IPS-NIHi7 (cell line): ENCODE results near the gene HYAL2.
"Not testable (repeated sequence)": the region's sequence is repeated elsewhere in the genome, so short reads cannot be mapped to it uniquely, and the experiment has no call there.

Source experiments
- DNase-seq: peaks from one replicate; pipeline ENCODE4 v3.0.0; 2012; ENCODE audit warnings: mixed read lengths; ENCODE audit errors: extremely low spot score

HYAL2 gene

DNA sequence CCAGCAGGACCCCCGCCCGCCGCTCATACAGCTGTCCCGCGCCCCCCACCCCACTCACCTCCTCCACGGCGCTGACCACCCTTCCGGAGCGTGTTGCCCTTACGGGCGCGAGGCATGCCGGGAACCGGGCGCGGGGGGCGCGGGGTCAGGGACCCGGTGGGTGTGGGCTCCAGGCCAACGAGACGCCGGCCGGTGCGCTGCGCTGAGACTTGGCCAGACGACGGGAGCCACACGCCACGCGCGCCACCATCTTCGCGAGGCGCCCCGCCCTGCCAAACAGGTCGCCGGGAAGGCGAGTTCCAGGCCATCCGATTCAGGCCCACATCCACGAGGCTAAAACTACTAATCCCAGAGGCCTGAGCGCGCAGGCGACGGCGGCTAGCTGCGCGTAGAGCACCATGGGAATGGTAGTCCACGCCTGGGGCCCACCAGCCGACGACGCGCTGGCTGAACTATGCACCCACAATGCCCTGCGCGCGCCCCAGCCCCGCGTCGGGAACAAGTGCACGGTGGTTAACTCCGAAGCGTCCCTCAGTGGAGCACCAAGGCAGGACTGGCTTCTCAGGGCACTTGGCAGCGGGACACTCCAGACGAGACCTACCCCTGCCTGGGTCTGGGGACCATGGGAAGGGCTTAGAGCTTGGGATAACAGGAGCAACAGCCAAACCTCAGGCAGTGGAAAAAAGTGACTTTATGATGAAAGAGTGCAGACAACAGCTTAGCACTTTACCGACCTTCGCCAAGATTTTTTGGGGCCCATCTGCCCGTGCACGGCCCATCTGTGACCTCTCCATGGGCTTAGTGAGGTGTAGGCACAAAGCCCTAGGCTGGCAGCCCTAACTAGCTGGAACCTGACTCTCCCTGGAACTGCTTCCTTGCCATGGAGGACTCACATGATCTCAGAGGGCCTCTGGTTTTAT is 30.1 kb downstream of the HYAL2 start, which contains the start of gene IFRD2:
IFRD2 (minus strand) TSS at position 271 of the 920 bp plus-strand sequence; CDS start at position 116, 155 bp downstream.
- peak; percentile 95 for DNase-seq

DNA sequence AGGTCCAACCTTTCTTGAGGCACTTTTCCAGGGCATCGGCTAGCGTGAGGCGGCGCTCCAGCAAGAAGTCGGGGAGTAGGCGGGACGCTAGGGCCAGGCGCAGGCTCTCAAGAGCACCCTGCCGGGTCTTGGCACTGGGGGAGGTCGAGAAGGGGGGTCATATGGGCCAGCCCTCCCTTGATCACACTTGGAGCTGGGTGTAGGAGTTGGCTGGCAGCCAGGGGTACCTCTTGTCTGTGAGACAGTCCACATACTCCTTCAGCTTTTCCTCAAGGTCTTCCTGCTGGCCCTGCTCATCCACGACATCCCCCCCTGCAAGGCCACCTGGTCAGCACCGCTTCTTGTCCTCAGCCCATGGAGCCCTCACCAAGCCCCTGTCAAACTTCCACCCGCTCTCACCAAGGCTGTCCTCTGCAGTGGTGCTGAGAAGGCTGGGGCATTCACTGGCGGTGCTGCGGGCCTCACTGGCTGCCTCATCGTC is 32.3 kb downstream of the HYAL2 start:
- DNase-seq, result no peak

DNA sequence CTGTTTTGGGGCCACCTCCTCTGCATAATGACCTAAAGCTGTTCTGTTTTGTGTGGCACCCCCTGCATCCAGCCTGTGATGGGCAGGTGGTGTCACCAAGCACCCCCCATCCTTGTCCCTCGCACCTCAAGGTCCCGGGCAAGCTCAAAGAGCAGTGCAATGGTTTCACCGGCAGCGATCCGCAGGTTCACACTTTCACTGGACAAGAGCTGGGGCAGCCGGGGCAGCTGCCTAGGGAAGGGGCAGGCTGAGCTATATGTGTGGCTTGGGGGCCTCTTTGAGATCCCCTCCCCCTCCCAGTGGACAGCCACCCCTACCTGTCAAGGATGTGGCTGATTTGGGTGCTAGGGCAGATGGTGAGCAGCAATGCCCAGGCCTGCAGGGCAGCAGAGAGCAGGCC is 33.4 kb downstream of the HYAL2 start:
- DNase-seq, result no peak

DNA sequence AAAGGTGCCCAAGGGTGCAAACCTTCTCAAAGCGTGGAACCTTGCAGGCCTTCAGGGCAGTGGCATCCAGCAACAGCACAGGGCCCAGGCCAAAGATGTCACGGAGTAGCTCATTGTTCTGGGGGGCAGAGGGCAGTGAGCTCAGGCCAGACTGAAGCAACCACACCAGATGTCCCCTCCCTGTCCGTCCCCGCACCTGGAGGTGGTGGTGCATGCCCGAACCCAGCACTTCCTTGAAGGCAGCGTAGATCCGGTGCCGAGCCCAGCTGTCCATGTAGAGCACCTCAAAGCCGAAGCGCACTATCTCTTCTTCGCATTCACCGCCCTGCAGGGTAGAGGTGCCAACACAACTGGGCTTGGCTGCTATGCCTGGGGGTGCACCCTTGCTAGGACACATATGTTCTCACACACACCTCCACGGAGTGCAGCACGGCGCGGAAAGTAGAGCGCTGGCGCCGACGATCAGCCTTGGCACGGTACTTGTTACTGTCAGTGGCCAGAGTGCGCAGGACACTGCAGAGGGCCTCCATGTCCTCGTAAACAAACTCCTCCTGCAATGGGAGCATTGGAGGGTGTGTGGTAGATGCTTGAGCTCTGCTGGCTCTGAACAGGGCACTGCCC is 34.0 kb downstream of the HYAL2 start:
- DNase-seq, result no peak

DNA sequence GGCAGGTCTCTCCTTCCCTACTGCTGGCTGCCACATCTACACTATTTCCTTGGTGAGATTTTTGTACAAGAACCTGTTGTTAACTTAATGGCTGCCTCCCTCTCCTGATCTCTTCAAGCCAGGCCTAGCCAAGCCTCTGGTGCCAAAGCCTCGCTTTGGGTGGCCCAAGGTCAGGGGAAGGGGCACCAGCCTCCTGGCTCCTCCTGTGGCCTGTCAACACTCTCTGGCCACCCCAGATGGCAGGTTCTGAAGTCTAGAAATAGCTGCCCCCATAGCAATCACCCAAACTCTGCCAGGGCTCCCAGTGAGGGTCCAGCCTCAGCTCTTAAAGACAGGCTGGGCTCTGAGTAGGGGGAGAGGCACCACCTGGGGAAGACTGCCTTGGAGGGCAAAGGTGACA is 35.3 kb downstream of the HYAL2 start:
- DNase-seq, result no peak

DNA sequence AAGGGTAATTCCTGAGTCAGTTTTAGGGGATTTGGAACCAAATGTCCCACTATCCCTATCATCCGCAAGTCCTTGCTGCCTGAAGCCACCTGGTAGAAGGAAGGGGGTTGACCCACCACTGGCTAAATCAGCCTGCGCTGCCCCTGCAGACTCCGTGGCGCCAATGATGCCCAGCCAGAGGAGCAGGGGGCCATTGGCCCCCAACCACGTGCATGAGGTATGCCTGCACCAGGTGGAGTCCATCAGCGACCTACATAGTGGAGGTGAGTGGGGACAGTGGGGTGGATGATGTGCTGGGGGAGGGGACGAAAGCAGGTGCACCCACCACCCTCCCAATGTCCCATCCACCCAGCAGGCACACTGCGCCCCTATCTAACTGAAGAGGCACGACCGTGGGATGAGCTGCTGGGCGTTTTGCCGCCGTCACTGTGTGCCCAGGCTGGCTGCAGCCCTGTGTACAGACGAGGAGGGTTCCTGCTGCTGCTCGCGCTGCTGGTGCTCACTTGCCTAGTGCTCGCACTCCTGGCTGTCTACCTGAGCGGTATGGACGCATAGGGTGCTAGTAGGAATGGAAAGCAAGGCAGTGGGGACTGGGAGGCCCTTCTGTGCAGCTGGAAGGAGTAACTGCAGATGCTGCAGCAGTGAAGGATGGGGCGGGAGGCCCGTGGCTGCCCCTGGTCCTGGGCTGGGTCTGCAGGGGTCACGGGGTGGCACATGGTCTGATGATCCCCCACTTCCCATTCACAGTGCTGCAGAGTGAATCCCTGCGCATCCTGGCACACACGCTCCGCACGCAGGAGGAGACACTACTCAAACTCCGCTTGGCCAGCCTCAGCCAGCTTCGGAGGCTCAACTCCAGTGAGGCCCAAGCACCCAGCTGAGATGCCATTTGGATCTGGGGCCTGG is 36.0 kb downstream of the HYAL2 start:
- no peak for DNase-seq

DNA sequence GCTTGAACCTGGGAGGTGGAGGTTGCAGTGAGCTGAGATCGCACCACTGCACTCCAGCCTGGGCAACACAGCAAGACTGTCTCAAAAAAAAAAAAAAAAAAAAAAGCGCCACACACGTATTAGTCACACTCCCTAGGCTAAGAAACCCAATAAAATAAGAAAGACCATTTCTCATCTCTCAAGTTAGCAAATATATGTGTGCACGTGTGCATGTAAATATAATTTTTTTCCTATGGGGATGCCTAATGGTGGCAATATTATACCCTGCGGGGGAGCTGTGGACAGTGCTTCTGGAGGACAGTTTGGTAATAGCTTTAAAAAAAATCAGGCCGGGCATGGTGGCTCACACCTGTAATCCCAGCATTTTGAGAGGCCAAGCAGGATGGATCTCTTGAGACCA is 38.4 kb downstream of the HYAL2 start:
- DNase-seq, result not testable (repeated sequence)

DNA sequence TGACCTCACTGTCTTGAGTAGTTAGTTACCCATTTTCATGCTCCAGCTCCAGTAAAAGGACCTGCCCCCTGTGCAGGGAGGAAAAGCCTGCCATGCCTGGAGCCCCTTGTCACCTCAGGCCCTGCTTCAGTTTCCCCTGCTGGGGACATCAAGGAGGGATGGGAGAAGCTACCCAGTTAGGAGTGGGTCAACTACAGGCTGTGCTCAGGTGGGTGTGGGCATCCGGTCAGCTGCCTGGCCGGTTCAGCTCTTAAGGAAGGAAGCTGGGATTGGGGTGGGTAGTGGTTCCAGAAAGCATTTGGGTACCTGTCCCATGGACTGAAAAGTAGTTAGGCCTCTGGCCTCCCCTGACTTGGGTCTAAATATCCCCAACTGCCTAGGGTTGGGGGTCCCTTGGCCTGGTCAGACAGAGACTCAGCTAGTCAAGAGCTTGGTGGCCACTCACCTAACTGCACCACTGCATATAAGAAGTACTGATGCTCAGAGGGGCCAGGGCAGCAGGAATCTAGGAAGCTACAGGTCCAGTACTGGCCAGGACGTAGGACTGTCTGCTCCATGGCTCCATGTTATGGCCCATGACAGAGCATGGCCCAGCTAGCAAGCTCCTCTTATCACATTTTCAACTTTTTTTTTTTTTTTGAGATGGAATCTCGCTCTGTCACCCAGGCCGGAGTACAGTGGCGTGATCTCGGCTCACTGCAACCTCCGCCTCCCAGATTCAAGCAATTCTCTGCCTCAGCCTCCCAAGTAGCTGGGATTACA is 43.1 kb downstream of the HYAL2 start:
- no peak for DNase-seq

DNA sequence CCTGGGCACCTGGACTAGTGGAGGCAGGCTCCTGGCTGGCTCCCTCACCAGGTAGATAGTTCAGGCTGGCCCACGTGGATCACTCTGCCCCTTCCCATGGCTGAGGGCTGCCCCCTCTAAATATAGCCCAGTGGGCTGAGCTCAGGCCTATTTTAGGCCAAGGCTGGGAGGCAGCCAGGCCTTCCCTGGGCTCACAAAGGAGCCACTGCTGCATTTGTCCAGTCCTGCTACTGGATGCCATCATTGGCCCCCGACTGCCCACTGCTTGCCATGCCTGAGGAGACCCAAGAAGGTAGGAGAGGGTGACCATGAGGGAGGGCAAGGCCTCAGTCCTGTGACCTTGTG is 43.7 kb downstream of the HYAL2 start, which contains the start of gene LSMEM2:
LSMEM2 (plus strand) TSS at position 208 of the 345 bp plus-strand sequence; CDS start at position 235, 27 bp downstream.
- DNase-seq, result no peak

DNA sequence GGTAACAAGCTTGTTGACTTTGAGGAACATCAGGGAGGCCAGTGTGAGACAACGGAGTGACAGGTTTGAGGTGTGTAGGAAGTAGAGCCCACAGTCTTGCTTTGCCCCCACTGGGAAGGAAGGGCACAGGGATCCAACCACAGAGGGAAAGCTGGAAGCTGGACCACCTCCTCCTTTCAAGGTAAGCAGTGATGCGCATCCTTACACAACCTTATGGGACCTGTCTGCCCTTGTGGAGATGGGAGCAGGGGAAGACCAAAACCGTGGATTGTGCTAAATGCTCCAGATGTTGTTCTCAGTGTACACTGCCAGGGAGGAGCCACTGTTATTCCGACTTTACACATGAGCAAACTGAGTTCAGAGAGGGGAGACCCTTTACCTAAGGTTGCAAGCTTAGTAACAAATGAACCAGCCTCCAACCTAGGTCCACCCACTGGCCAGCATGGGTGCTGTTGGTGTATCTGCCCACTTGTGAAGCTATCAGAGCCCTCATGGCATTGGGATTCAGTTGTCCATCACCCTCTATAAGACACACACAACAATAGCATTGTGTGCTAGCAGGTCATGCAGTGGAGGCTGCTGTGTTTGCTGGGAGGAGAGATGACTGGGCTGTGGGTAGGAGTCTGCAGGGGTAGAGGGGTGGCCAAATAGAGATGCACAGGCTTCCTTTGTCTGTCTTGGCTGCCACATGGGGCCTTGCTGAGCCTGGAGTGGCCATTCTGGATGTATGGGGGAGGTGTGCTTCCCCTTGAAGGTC is 44.2 kb downstream of the HYAL2 start:
- DNase-seq, result no peak

DNA sequence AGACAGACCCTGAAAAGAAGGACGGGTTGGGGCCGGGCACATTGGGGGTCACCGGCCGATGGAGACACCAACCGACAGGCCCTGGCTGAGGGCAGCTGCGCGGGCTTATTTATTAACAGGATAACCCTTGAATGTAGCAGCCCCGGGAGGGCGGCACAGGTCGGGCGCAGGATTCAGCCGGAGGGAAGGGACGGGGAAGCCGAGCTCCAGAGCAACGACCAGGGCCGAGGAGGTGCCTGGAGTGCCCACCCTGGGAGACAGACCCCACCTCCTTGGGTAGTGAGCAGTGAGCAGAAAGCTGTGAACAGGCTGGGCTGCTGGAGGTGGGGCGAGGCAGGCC is 45.8 kb downstream of the HYAL2 start:
- DNase-seq, result no peak

DNA sequence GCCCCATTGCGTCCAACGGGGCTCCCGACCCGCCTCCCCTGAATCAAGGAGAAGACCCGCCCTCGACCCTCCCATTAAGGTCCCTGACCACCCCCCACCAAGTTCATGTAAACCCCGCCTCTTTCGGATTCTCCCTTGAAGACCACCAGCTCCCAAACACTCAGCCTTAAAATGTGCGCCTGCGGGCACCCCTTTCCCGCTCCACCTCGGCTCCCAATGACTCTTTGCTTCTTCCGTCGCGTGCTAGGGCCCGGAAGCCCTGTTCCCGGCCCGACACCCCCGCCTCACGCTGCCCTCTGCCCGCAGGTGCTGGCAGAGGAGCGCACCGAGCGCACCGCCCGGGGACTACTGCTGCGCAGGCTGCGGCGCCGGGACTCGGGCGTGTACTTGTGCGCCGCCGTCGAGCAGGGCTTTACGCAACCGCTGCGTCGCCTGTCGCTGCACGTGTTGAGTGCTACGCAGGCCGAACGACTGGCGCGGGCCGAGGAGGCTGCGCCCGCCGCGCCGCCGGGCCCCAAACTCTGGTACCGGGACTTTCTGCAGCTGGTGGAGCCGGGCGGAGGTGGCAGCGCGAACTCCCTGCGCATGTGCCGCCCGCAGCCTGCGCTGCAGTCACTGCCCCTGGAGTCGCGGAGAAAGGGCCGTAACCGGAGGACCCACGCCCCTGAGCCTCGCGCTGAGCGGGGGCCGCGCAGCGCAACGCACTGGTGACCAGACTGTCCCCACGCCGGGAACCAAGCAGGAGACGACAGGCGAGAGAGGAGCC is 46.4 kb downstream of the HYAL2 start:
- DNase-seq, result peak; percentile 26

DNA sequence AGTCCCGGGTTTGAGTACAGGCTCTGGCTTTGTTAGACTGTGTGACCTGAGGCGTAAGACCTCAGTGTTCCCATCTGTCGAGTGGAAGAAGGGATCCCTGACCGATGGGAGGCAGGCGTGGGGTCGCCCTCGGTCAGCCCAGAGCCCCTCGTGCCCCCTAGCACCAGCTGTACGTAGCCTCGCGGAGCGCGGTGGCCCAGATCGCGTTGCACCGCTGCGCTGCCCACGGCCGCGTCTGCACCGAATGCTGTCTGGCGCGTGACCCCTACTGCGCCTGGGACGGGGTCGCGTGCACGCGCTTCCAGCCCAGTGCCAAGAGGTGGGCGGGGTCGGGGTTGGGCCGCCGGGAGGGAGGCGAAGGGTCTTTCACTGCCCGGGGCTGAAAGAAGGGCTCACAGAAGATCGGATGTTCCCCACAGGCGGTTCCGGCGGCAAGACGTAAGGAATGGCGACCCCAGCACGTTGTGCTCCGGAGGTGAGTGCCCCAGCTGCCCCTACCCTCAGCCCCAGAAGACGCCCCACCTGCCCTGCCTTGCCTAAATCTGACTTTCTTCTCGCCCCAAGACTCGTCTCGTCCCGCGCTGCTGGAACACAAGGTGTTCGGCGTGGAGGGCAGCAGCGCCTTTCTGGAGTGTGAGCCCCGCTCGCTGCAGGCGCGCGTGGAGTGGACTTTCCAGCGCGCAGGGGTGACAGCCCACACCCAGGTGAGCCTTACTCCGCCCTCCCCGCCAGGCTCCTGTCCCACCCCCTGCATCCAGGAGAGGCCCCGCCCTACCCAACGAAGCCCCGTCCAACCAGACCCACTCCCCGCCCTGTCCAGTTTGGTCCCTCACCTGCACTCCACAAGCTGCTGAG is 47.2 kb downstream of the HYAL2 start:
- peak; percentile 66 for DNase-seq

DNA sequence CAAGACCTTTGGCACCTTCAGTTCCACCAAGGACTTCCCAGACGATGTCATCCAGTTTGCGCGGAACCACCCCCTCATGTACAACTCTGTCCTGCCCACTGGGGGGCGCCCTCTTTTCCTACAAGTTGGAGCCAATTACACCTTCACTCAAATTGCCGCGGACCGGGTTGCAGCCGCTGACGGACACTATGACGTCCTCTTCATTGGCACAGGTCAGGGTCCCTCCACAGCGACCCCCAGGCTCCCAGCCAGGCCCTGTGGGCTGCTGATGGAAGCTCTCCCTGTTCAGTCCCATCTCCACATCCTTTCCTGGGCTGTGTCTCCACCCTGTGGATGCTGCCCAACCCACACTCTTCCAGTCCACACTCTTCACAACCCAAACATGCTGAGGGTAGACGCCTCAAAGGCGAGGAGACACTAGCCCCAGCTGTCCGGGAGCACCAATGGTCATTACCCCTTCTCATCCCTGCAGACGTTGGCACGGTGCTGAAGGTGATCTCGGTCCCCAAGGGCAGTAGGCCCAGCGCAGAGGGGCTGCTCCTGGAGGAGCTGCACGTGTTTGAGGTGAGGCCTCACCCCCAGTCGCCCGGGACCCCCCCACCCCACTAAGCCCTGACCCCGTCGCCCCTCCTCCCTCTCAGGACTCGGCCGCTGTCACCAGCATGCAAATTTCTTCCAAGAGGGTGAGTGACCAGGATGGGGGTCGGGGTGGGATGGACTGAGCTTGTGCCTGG is 48.0 kb downstream of the HYAL2 start:
- peak; percentile 79 for DNase-seq

DNA sequence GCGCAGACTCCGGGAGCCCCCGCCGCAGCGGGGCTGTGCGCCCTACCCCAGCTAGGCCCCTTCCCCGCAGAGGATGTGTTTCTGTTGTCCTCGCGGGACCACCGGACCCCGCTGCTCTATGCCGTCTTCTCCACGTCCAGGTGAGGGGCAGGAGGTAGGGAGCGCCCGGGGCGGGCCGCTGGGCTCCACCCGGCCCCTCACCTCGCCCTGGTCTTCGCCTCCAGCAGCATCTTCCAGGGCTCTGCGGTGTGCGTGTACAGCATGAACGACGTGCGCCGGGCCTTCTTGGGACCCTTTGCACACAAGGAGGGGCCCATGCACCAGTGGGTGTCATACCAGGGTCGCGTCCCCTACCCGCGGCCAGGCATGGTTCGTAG is 48.9 kb downstream of the HYAL2 start:
- DNase-seq, result no peak

DNA sequence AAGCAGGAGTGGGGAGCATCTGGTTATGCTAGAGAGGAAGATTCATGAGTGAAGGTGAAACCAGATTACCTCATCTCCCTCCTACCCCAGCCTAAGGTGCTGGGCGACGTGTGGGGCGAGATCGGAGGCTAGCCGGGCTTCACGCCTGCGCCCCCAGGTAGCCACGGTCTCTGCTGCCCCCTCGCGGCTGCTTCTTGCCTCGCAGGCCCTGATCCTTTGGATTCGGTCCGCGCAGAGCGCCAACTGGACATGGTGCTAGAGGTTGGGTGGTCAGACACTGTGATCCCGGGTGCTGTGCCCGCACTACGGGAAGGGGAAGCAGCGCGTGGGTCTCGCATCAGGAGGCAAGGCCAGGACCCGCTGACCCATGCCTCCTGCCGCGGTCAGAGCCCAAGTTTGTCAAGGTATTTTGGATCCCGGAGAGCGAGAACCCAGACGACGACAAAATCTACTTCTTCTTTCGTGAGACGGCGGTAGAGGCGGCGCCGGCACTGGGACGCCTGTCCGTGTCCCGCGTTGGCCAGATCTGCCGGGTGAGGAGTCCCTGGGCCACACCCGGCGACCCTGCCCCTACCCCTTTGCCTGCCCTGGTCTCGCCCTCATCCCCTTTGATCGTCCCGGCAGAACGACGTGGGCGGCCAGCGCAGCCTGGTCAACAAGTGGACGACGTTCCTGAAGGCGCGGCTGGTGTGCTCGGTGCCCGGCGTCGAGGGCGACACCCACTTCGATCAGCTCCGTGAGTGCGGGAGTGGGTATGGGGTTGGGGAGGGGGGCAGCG is 49.4 kb downstream of the HYAL2 start:
- DNase-seq, result peak; percentile 90

DNA sequence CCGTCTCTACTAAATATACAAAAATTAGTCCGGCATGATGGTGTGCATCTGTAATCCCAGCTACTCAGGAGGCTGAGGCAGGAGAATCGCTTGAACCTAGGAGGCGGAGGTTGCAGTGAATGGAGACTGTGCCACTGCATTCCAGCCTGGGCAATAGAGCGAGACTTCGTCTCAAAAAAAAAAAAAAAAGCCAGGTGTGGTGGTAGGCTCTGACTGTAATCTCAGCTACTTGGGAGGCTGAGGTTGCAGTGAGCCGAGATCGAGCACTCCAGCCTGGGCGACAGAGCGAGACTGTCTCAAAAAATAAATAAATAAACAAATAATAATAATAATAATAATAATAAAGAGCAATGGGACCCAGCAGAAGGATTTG is 50.0 kb downstream of the HYAL2 start:
- DNase-seq, result not testable (repeated sequence)
